ENCODE results near the gene SNX21. TPM values are rescaled to one million over a fixed set of nuclear protein-coding genes. Genes with fewer than 3 reads are reported as not detected.
"Not testable (repeated sequence)": the region's sequence is repeated elsewhere in the genome, so short reads cannot be mapped to it uniquely, and the experiment has no call there.

Gene SNX21
- 100 to 1,000 TPM in 1 of 4 donors, 10 to 100 TPM in 3; 36.7 to 222 (median 63.0) TPM for total RNA-seq

- in situ Hi-C loops (cut with MboI; ENCODE audit: low pct_ligation_motif_present in 1 of 4, low pct_unique_long_range_greater_than_20kb in 1 of 4, low sequenced_read_pairs in 3 of 4), result no loop called here
- Histone ChIP-seq H3K4me3 (peak within 1 kb of the TSS; percentile 50 to 84 (median 60)), H3K9me3 (no peaks in the 10 kb centered on the region), H3K27ac (peak within 1 kb of the TSS; percentile 91 to 98 (median 93)), H3K4me1 (peaks cover 19 to 40% (median 28%) of the 10 kb centered on the region in 4 donors), H3K36me3 (no peaks in the 10 kb centered on the region), H3K27me3 (no peaks in the 10 kb centered on the region)
- peak; percentile 83 for DNase-seq
- intact Hi-C loops (cut with DNase I; ENCODE audit: low total_unique reads), result no loop called here
- TF ChIP-seq POLR2AphosphoS5 (IDR thresholded peaks at IDR 0.05) (peak; percentile 10 to 40 (median 33)), EP300 (IDR thresholded peaks at IDR 0.05; ENCODE audit: low read depth) (no peak)
- 7 to 18% methylated on average over 9 to 25 of the region's 35 CpGs for WGBS, 2 donors (ENCODE audit: low coverage in 1 of 2)
Observed at GRCh38 chr20:45833030-45833882, at the start of gene SNX21. Gene SNX21 (plus strand): TSS chr20:45833799. CDS start chr20:45833920, 121 bp downstream.

- 57 to 77% methylated on average over 3 of the region's 3 CpGs for WGBS, 2 donors (ENCODE audit: low coverage in 1 of 2)
- in situ Hi-C loops (cut with MboI; ENCODE audit: low pct_ligation_motif_present in 1 of 4, low pct_unique_long_range_greater_than_20kb in 1 of 4, low sequenced_read_pairs in 3 of 4), result no loop called here
- TF ChIP-seq EP300 (IDR thresholded peaks at IDR 0.05; ENCODE audit: low read depth) (no peak), POLR2A (IDR thresholded peaks at IDR 0.05) (no peak), POLR2AphosphoS5 (IDR thresholded peaks at IDR 0.05) (no peak), CTCF (IDR thresholded peaks at IDR 0.05) (no peak)
Observed at GRCh38 chr20:45788351-45788750, 45.2 kb upstream of the SNX21 start.

GRCh38 chr20:45792317-45793118 lies 41.1 kb upstream of the SNX21 start:
- no peaks in the 10 kb centered on the region for H3K27me3 ChIP-seq
- H3K4me1 ChIP-seq, result peaks cover 7 to 18% (median 13%) of the 10 kb centered on the region in 4 donors
- no peaks in the 10 kb centered on the region for H3K9me3 ChIP-seq
- intact Hi-C loops (cut with DNase I; ENCODE audit: low total_unique reads) (loop anchor here (10.0 kb wide), 1 partner anchor 102 kb away; the partner anchor contains the start of genes CTSA and NEURL2), in situ Hi-C loops (cut with MboI; ENCODE audit: low pct_ligation_motif_present in 1 of 4, low pct_unique_long_range_greater_than_20kb in 1 of 4, low sequenced_read_pairs in 3 of 4) (loop anchor here in 1 of 4 donors (10.0 kb wide), 1 partner anchor 172 kb away; no protein-coding TSS in a partner anchor)
- WGBS, 2 donors (ENCODE audit: low coverage in 1 of 2), result 22% methylated on average over 19 of the region's 19 CpGs; no CpG with 5 or more reads in 1 of the 2 donors
- TF ChIP-seq POLR2A (IDR thresholded peaks at IDR 0.05) (no peak), POLR2AphosphoS5 (IDR thresholded peaks at IDR 0.05) (no peak), CTCF (IDR thresholded peaks at IDR 0.05) (no peak), EP300 (IDR thresholded peaks at IDR 0.05; ENCODE audit: low read depth) (no peak)
- H3K27ac ChIP-seq, result peak overlapping the region; percentile 92 to 97 (median 95)
- H3K36me3 ChIP-seq, result peaks cover 0 to 32% (median 12%) of the 10 kb centered on the region in 4 donors
- H3K4me3 ChIP-seq, result peak overlapping the region; percentile 87 to 97 (median 94)
- peak; percentile 32 for DNase-seq

More at GRCh38 chr20:45788351-45788750, 45.2 kb upstream of the SNX21 start:
- H3K27ac ChIP-seq, result no peak overlapping the region
- intact Hi-C loops (cut with DNase I; ENCODE audit: low total_unique reads), result no loop called here
- no peaks in the 10 kb centered on the region for H3K36me3 ChIP-seq
- no peak for DNase-seq
- no peaks in the 10 kb centered on the region for H3K9me3 ChIP-seq
- H3K4me3 ChIP-seq, result no peak overlapping the region
- peaks cover 17 to 30% (median 24%) of the 10 kb centered on the region in 4 donors for H3K4me1 ChIP-seq
- H3K27me3 ChIP-seq, result no peaks in the 10 kb centered on the region

- no peak overlapping the region for H3K27ac ChIP-seq
- no peak for TF ChIP-seq EP300 (IDR thresholded peaks at IDR 0.05; ENCODE audit: low read depth)
- TF ChIP-seq POLR2A (IDR thresholded peaks at IDR 0.05), result no peak
- no peak for TF ChIP-seq POLR2AphosphoS5 (IDR thresholded peaks at IDR 0.05)
- TF ChIP-seq CTCF (IDR thresholded peaks at IDR 0.05), result no peak
- H3K27me3 ChIP-seq, result no peaks in the 10 kb centered on the region
- peaks cover 0 to 45% (median 16%) of the 10 kb centered on the region in 4 donors for H3K36me3 ChIP-seq
- intact Hi-C loops (cut with DNase I; ENCODE audit: low total_unique reads) (loop anchor here (10.0 kb wide), 1 partner anchor 98 kb away; the partner anchor contains the start of genes CTSA and NEURL2), in situ Hi-C loops (cut with MboI; ENCODE audit: low pct_ligation_motif_present in 1 of 4, low pct_unique_long_range_greater_than_20kb in 1 of 4, low sequenced_read_pairs in 3 of 4) (loop anchor here in 1 of 4 donors (10.0 kb wide), 1 partner anchor 168 kb away; no protein-coding TSS in a partner anchor)
- H3K9me3 ChIP-seq, result no peaks in the 10 kb centered on the region
- H3K4me3 ChIP-seq, result no peak overlapping the region
- no peak for DNase-seq
- whole genome bisulfite sequencing, 2 donors (ENCODE audit: low coverage in 1 of 2), result 95 to 97% methylated on average over 8 to 11 of the region's 11 CpGs
- H3K4me1 ChIP-seq, result peaks cover 8 to 26% (median 10%) of the 10 kb centered on the region in 4 donors
Observed at GRCh38 chr20:45796337-45797065, 37.1 kb upstream of the SNX21 start.

GRCh38 chr20:45797510-45797909 lies 36.1 kb upstream of the SNX21 start:
- peaks cover 7 to 24% (median 9%) of the 10 kb centered on the region in 4 donors for H3K4me1 ChIP-seq
- not testable (repeated sequence) for H3K27me3 ChIP-seq, H3K4me3 ChIP-seq, H3K27ac ChIP-seq, H3K9me3 ChIP-seq, DNase-seq
- intact Hi-C loops (cut with DNase I; ENCODE audit: low total_unique reads), result loop anchor here (10.0 kb wide), 1 partner anchor 97 kb away; the partner anchor contains the start of genes CTSA and NEURL2
- WGBS, 2 donors (ENCODE audit: low coverage in 1 of 2), result no CpG with 5 or more reads among the region's 1 CpG
- H3K36me3 ChIP-seq, result peaks cover 0 to 55% (median 21%) of the 10 kb centered on the region in 4 donors
- in situ Hi-C loops (cut with MboI; ENCODE audit: low pct_ligation_motif_present in 1 of 4, low pct_unique_long_range_greater_than_20kb in 1 of 4, low sequenced_read_pairs in 3 of 4), result loop anchor here in 1 of 4 donors (10.0 kb wide), 1 partner anchor 167 kb away; no protein-coding TSS in a partner anchor

GRCh38 chr20:45797955-45798354 lies 35.6 kb upstream of the SNX21 start:
- in situ Hi-C loops (cut with MboI; ENCODE audit: low pct_ligation_motif_present in 1 of 4, low pct_unique_long_range_greater_than_20kb in 1 of 4, low sequenced_read_pairs in 3 of 4) (loop anchor here in 1 of 4 donors (10.0 kb wide), 1 partner anchor 167 kb away; no protein-coding TSS in a partner anchor), intact Hi-C loops (cut with DNase I; ENCODE audit: low total_unique reads) (loop anchor here (10.0 kb wide), 1 partner anchor 97 kb away; the partner anchor contains the start of genes CTSA and NEURL2)
- not testable (repeated sequence) for H3K9me3 ChIP-seq, DNase-seq, H3K4me3 ChIP-seq, H3K27me3 ChIP-seq, H3K27ac ChIP-seq
- H3K36me3 ChIP-seq, result peaks cover 0 to 60% (median 23%) of the 10 kb centered on the region in 4 donors
- 92% methylated on average over 3 of the region's 3 CpGs; no CpG with 5 or more reads in 1 of the 2 donors for WGBS, 2 donors (ENCODE audit: low coverage in 1 of 2)
- H3K4me1 ChIP-seq, result peaks cover 5 to 19% (median 5%) of the 10 kb centered on the region in 4 donors
